Measurements from ENCODE around the gene CDH4. TPM values are rescaled to one million over a fixed set of nuclear protein-coding genes. Genes with fewer than 3 reads are reported as not detected.

Gene CDH4
- total and polyA plus RNA-seq, 9 donors: 0.12 to 4.4 (median 0.36) TPM

- Histone ChIP-seq H3K36me3 (no peaks in the 10 kb centered on the region), H3K27me3 (no peaks in the 10 kb centered on the region), H3K4me3 (no peak overlapping the region), H3K27ac (no peak overlapping the region), H3K4me1 (ENCODE audit: insufficient read depth) (peaks cover 19% of the 10 kb centered on the region), H3K9me3 (no peaks in the 10 kb centered on the region)
- 95 to 96% (median 96%) methylated on average over 12 of the region's 12 CpGs for WGBS, 3 donors
- DNase-seq: peak in 1 of 5 donors; percentile 16
- intact Hi-C loops (cut with DNase I): no loop called here
- TF ChIP-seq CTCF (IDR thresholded peaks at IDR 0.05): no peak
- TF ChIP-seq EP300 (IDR thresholded peaks at IDR 0.05): no peak
- no peak for TF ChIP-seq POLR2A (IDR thresholded peaks at IDR 0.05)
Observed at GRCh38 chr20:61960836-61961235, 708.8 kb downstream of the CDH4 start.

- no peak for TF ChIP-seq CTCF (IDR thresholded peaks at IDR 0.05)
- no peak for TF ChIP-seq EP300 (IDR thresholded peaks at IDR 0.05)
- TF ChIP-seq POLR2A (IDR thresholded peaks at IDR 0.05): no peak
- Histone ChIP-seq H3K9me3 (no peaks in the 10 kb centered on the region), H3K27ac (no peak overlapping the region), H3K4me3 (no peak overlapping the region), H3K36me3 (no peaks in the 10 kb centered on the region), H3K4me1 (ENCODE audit: insufficient read depth) (peaks cover 16% of the 10 kb centered on the region), H3K27me3 (no peaks in the 10 kb centered on the region)
- DNase-seq: peak in 2 of 5 donors; percentile 13 to 30
- 80 to 82% (median 81%) methylated on average over 9 of the region's 9 CpGs for WGBS, 3 donors
- intact Hi-C loops (cut with DNase I): no loop called here
Observed at GRCh38 chr20:61963149-61963548, 711.1 kb downstream of the CDH4 start.

GRCh38 chr20:61963885-61964674 lies 712.0 kb downstream of the CDH4 start:
- Histone ChIP-seq H3K9me3 (no peaks in the 10 kb centered on the region), H3K36me3 (no peaks in the 10 kb centered on the region), H3K27me3 (no peaks in the 10 kb centered on the region), H3K4me1 (ENCODE audit: insufficient read depth) (peaks cover 12% of the 10 kb centered on the region), H3K27ac (no peak overlapping the region), H3K4me3 (no peak overlapping the region)
- intact Hi-C loops (cut with DNase I): no loop called here
- 75 to 87% (median 85%) methylated on average over 8 of the region's 8 CpGs for WGBS, 3 donors
- DNase-seq: peak in 2 of 5 donors; percentile 5 to 17
- TF ChIP-seq EP300 (IDR thresholded peaks at IDR 0.05) (no peak), CTCF (IDR thresholded peaks at IDR 0.05) (no peak), POLR2A (IDR thresholded peaks at IDR 0.05) (no peak)

- H3K4me3 ChIP-seq: no peak overlapping the region
- DNase-seq: peak in 4 of 5 donors; percentile 11 to 39 (median 26)
- WGBS, 3 donors: 12 to 24% (median 22%) methylated on average over 40 to 41 of the region's 41 CpGs
- no peak overlapping the region for H3K27ac ChIP-seq
- H3K27me3 ChIP-seq: no peaks in the 10 kb centered on the region
- H3K4me1 ChIP-seq (ENCODE audit: insufficient read depth): peaks cover 12% of the 10 kb centered on the region
- intact Hi-C loops (cut with DNase I): no loop called here
- H3K36me3 ChIP-seq: no peaks in the 10 kb centered on the region
- TF ChIP-seq EP300 (IDR thresholded peaks at IDR 0.05) (no peak), CTCF (IDR thresholded peaks at IDR 0.05) (no peak), POLR2A (IDR thresholded peaks at IDR 0.05) (no peak)
- no peaks in the 10 kb centered on the region for H3K9me3 ChIP-seq
Observed at GRCh38 chr20:61964675-61965605, 712.9 kb downstream of the CDH4 start.

Data from ovary (tissue), 9 donors.